ENCODE measurements around the gene JUN. TPM values are rescaled to one million over a fixed set of nuclear protein-coding genes. Genes with fewer than 3 reads are reported as not detected.

Gene JUN
- total and polyA plus RNA-seq, 2 of the 13 experiments (the other 11 are each of a cell fraction or from before 2014, with no cell fraction given), result 18.2 to 22.3 TPM

- ChIA-PET POLR2A (no interaction called here), CTCF (ENCODE audit: low intra/inter-chr PET ratio, low total read pairs) (no interaction called here)
- Histone ChIP-seq H3K9me3 (ENCODE audit: low read length) (0 out of 2 replicates have a peak, but pooled peaks cover under 1% of the 10 kb centered on the region), H3K27me3 (ENCODE audit: control insufficient read depth in 1 of 2, insufficient read depth in 2 of 2, low read length in 2 of 2) (peaks cover 0 to 19% of the 10 kb centered on the region in 2 experiments; a peak in 1 of 5 replicates), H4K20me1 (ENCODE audit: insufficient read depth, low read length) (no peaks in the 10 kb centered on the region), H3K4me2 (ENCODE audit: low read depth, low read length) (no peak overlapping the region), H2AFZ (ENCODE audit: low read length) (no peak overlapping the region), H3K36me3 (replicated peaks in 1 of 2; ENCODE audit: control insufficient read depth in 1 of 2, insufficient read depth in 2 of 2, low read length in 2 of 2) (no peaks in the 10 kb centered on the region), H3K79me2 (ENCODE audit: insufficient read depth, low read length) (no peaks in the 10 kb centered on the region), H3K4me3 (replicated peaks in 1 of 3; ENCODE audit: insufficient read depth in 1 of 3, low read depth in 2 of 3, low read length in 3 of 3) (no peak overlapping the region), H3K9ac (ENCODE audit: insufficient read depth, low read depth, low read length) (no peak overlapping the region), H3K4me1 (ENCODE audit: insufficient read depth, low read length) (no peaks in the 10 kb centered on the region), H3K27ac (ENCODE audit: extremely low read length, insufficient read depth, low read length) (no peak overlapping the region)
- no TSS peak for BruUV-seq (replicated peaks)
- FAIRE-seq (no peak), DNase-seq (ENCODE audit: low spot score) (no peak), ATAC-seq (no peak)
- no peak for TF ChIP-seq EED (CRISPR knock-in tag; IDR thresholded peaks at IDR 0.05)
- TF ChIP-seq NR1H2 (CRISPR knock-in tag; IDR thresholded peaks at IDR 0.05; ENCODE audit: borderline replicate concordance, low read depth), result no peak
- no peak for TF ChIP-seq HNF1A (IDR thresholded peaks at IDR 0.05; ENCODE audit: low read depth)
- TF ChIP-seq HNF1A (CRISPR knock-in tag; IDR thresholded peaks at IDR 0.05; ENCODE audit: borderline replicate concordance), result no peak
- no peak for TF ChIP-seq TMF1 (CRISPR knock-in tag; IDR thresholded peaks at IDR 0.05; ENCODE audit: low read depth)
- no peak for TF ChIP-seq HOXA7 (CRISPR knock-in tag; IDR thresholded peaks at IDR 0.05)
- TF ChIP-seq FOXK1 (CRISPR knock-in tag; IDR thresholded peaks at IDR 0.05; ENCODE audit: borderline replicate concordance, low read depth), result no peak
- no peak for TF ChIP-seq ZSCAN9 (CRISPR knock-in tag; IDR thresholded peaks at IDR 0.05; ENCODE audit: borderline replicate concordance)
- no peak for TF ChIP-seq ZNF33A (CRISPR knock-in tag; IDR thresholded peaks at IDR 0.05; ENCODE audit: borderline replicate concordance)
- intact Hi-C loops (cut with micrococcal nuclease; ENCODE audit: unreplicated experiment), result no loop called here
- in situ Hi-C loops (cut with HindIII; ENCODE audit: extremely low pct_ligation_motif_present, low pct_unique_long_range_greater_than_20kb), result no loop called here
- 83% methylated on average over 1 of the region's 1 CpG for WGBS (ENCODE audit: low lambda C conversion rate)
Observed at GRCh38 chr1:58833166-58833565, 49.3 kb upstream of the JUN start.

Data from HepG2 (cell line).